NCI-H2227 treated with DMSO at 0.1 percent for 48 hours (cell line): Measurements from ENCODE around the gene KPNA3.
"Not testable (repeated sequence)": the region's sequence is repeated elsewhere in the genome, so short reads cannot be mapped to it uniquely, and the experiment has no call there.

Experiments used
- DNase-seq: peaks from one replicate; lab custom pipeline; 2025; lab: John Stamatoyannopoulos, UW

KPNA3 gene, protein sequence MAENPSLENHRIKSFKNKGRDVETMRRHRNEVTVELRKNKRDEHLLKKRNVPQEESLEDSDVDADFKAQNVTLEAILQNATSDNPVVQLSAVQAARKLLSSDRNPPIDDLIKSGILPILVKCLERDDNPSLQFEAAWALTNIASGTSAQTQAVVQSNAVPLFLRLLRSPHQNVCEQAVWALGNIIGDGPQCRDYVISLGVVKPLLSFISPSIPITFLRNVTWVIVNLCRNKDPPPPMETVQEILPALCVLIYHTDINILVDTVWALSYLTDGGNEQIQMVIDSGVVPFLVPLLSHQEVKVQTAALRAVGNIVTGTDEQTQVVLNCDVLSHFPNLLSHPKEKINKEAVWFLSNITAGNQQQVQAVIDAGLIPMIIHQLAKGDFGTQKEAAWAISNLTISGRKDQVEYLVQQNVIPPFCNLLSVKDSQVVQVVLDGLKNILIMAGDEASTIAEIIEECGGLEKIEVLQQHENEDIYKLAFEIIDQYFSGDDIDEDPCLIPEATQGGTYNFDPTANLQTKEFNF

DNA sequence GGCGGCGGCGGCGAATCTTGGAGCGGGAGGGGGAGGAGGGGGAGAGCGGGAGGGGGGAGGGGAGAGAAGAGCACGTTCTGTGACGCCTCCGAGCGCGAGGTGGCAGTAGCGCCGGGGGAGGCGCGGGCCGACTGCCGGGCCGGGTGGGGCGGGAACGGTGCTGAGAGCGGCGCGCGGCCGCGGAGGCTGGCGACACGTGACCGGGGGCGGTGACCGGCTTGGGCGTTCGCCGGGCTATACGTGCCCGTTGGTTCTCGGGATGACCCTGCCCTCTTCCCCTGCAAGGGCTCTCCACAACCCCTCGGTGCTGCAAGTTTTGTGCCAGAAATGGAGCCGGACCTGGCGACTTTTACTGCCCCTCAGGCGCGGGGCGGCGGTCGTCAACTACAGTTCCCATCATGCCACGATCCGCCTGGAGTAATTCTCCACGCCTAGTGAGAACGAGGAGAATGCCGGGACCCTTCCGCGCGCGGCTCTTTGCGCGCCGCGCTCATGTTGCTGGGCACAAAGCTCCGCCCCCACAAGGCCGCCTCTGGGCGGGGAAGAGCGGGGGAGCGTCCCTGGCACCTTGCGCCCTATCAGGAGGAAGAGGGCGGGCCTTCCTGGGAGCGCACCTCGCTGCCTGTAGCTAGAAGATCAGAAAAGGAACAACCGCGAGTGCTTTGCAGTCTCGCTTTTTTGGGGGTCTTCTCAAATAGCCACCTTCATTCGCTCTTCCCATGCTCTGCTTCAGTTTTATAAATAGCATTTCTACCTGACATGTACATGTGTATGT, at the start of gene KPNA3:
KPNA3 (minus strand) TSS at position 133 of the 775 bp plus-strand sequence. CDS start 176 bp downstream, outside the sequence.
- peak; percentile 95 for DNase-seq

GRCh38 chr13:49841964-49842363, 49.5 kb upstream of the KPNA3 start:
- no peak for DNase-seq

DNA sequence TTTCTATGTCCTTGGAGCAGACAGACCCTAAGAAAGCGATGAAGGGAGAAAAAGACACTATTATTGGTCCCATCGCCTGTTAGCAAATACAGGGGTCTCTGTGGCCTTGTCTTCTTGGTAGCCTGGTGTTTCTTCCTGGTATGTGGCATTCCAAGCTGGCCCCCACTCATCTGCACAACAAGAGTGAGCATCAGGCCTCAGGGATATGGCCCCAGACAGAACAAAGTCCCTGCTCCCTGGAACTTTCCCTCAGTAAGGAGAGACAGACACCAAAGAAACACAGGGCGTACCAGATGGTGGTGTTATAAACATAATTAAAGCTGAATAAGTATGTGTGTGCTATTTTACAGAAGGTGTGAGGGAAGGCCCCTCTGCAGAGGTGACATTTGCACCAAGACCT, 48.2 kb upstream of the KPNA3 start:
- DNase-seq: no peak

DNA sequence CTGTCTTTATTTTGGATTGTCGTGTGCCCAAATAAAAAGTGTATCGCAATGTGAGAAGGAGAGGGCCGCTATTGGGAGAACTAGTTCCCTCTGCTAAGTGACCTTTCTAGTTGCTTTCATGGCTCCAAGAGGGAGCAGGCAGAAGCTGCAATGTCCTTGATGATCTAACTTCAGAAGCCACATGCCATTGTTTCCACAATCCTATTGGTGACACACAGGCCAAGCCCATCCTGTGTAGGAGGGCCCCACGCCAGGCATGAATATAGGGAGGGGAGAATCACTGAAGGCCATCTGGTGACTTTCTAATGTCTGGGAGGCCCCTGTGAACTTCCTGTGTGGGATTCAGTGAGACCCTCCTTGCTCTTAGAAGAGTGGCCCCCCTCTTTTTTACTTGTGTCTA, 47.8 kb upstream of the KPNA3 start:
- DNase-seq: no peak

GRCh38 chr13:49838989-49839388, 46.5 kb upstream of the KPNA3 start:
- no peak for DNase-seq

DNA sequence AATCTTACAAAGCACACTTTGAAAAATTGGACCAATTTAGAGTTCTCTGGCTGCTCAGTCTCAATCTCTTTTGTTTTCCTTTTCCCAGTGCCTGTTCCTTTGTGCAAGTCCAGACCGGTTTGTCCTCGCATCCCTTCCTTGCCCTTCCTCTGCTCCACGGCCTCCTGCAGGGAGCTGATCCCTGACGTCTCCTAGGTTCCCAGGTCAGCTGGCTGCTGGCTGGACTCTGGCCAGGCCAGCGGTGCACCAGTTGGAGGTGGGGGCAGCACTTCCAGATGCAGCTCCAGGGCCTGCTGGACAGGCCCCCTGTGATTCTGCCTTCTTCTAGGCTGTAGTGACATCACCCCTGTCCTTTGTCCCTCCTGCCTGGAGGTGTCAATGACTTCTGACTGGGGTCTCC, 44.0 kb upstream of the KPNA3 start:
- no peak for DNase-seq

GRCh38 chr13:49833402-49833801, 40.9 kb upstream of the KPNA3 start:
- no peak for DNase-seq

GRCh38 chr13:49831455-49831854, 39.0 kb upstream of the KPNA3 start:
- DNase-seq: no peak

DNA sequence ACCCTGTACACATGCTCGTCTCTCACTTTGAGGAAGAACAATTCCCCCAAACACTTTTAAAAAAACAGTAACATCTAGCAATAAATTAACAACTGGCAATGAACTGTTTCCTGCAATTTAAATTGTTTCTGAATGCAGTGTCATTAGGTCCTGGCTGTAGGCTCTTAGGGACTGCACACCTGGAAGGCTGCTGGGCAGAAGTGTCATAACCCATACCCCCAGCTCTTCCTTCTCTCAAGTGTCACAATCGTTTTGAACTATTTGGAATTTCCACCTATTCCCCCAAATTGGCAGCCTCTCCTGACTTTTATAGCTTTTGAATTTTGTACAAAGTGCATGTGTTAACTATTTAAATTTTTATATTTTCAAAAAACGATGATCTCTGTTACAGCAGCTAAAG, 38.2 kb upstream of the KPNA3 start:
- DNase-seq: no peak

GRCh38 chr13:49829715-49830114, 37.2 kb upstream of the KPNA3 start:
- no peak for DNase-seq

DNA sequence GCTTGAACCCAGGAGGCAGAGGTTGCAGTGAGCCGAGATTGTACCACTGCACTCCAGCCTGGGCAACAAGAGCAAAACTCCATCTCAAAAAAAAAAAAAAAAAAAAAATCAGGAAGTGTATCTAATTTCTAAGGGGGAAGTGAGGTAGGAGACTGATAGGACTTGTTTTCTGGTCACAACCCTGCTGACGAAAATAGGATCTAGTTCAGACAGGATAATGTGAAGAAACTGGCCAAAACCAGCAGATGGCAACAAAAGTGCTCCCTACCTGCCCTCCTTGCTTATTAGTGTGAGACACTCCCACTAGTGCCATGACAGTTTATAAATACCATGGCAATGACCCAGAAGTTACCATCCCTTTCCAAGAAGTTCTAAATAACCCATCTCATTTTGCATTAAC, 36.0 kb upstream of the KPNA3 start:
- DNase-seq: no peak

DNA sequence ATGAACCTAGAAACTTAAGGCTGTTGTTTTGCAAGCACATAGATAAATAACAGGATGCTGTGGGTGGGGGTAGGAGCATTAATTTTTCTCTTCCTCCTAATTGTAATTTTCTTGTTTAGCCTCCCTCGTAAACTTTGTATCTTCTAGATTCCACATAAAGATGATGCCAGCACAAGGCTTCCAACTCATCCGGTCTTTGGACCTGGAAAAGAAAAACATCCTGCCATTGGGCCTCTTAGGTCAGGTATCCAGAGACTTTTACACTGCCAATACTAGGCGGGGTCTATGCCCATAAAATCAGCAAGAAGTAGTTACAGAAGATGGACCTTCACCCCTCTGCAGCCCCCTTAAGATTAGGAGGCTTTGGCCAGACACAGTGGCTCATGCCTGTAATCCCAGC, 35.4 kb upstream of the KPNA3 start:
- no peak for DNase-seq

DNA sequence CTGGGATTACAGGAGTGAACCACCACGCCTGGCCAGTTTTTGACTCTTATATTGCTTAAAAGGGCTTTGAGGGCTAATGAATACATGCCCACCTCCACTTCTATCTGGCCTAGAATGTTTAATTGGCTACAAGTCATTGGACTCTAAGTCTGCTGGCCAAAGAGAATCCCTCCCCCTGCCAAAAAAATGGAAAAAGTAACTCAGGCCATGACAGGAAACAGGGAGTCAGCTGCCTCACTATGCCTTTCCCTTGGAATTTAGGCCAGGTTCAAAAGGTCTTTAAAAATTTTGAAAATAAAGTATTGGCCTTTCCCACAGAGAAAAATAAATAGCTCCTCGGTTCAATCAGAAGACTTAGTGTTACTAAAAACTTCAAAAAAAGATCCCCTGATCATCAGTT, 34.9 kb upstream of the KPNA3 start:
- DNase-seq: no peak

DNA sequence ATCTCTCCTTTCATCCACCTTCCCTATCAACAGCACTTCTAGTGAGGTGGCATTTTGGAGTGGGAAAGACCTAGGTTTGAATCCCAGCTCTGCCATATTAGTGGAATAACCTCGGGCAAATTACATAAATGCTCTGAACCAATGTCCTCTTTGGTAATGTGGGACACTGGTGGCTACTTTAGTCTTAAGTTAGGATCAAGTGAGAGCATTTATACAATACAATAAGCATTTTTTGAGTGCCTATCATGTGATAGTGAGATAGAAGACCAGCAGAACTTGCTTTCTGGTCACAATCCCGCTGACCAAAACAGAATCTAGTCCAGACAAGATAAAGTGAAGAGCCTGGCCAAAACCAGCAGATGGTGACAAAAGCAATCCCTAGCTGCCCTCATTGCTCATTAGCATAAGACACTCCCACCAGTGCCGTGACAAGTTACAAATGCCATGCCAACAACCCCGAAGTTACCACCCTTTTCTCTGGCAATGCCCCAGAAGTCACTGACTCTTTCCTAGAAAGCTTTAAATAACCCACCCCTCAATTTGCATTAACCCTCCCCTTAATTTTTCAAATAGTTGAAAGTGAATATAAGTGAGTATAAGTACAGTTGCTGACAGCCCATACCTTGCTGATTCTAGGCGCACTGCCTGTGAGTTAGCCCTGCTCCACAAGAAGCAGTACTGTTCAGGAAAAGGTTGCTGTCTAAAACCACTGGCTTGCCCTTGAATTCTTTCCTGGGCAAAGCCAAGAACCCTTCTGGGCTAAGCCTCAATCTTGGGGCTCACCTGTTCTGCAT, 28.9 kb upstream of the KPNA3 start:
- no peak for DNase-seq

GRCh38 chr13:49820591-49821215, 28.2 kb upstream of the KPNA3 start:
- DNase-seq: no peak

GRCh38 chr13:49816047-49816446, 23.6 kb upstream of the KPNA3 start:
- DNase-seq: not testable (repeated sequence)

DNA sequence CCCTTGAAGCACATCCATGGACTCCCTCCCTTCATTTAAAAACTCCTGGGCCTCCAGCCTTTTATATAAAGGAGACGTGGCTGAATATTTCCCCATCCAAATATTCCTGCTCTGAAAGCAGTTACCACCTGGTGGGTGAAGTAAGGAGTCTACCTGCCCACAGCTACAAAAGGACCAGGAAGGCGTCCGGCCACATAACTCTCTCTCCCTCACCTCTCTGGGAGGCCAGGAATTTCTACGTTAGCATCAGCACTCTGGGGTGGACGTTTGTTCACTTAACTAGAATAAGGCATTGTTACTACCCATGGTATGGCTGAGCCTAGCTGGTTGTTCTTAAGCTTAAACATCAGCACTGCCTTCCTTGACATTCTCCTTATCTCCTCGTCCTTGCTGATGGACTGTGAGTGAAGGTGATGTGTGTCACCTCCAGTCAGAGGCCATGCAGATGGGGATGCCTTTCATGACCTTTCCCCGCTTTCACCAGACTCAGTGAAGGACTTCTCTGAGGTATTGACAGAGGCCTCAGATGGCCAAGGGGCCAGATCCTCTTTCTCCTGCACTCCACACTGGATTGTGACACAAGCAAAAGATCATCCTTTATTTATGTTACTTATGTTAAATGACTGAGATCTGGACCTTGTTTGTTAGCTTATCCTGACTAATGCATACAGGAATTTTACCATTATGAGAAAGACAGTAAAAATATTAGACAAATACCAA, 22.2 kb upstream of the KPNA3 start:
- DNase-seq: no peak

DNA sequence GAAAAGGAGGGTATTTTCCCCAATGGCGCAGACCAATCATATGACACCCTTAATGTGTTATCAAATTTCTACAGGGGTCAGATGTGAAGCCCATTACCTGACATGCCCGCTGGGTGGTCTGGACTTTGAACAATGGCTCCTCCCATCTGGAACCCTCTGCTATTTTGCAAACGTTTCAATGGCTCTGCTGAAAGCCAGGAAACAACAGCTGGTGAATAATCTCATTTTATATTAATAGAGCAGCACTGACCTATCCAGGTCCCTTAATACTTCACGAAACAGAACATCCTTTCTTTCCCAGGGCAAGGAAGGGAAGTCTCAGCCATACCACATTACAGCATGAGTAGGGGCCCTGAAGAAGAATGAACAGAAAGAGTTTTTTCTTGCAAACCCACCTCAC, 20.3 kb upstream of the KPNA3 start:
- DNase-seq: no peak

- DNase-seq: no peak
These were observed 19.0 kb upstream of the KPNA3 start for GRCh38 chr13:49811527-49811908.

DNA sequence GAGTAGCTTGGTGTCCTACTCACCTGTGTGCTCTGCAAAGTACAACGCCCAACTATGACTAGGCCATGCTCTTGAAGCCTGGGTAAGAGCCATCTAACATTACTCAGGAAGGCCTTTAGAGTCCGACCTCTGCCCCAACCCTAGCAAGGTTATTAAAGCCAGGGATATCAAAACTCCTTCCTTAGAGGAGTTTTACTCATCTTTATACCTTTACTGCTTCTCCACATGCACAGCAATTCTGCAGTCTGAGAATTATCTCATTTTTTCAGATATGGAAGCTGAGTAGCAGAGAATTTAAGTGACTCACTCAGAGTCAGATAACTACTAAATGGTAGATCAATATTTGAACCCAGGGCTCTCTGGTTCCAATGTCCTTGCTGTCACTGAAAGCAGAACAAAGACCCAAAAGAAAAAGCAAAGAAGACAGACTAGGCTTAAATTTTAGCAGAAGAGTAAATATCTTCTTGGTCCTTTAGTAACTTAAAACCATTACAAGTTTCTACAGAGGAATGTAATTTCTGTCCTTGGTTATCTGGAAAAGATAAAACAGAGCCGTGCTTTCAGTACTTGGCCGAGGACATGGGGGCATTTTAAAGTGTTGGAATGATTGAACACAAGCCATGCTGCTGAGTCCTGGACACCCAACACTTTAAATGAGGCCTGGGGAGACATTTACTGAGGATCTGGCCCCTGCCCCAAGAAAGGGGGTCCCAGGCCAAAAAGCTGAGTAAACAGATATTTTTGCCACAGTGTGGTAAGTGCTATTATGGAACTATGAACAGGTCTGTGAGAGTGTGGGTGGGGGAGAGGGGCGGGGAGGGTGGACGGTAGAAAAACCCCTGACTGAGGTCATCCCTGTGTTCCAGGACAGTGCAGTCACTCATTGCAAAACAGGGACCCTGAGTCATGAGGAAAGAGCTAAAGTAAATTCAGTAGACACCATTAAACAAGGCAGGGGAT, 18.4 kb upstream of the KPNA3 start:
- no peak for DNase-seq
